Endothelial cell of umbilical vein (primary cell): ENCODE results near the gene MYO1H. TPM values are rescaled to one million over a fixed set of nuclear protein-coding genes. Genes with fewer than 3 reads are reported as not detected.

Source experiments
- BruUV-seq: library from RNA; stranded (reverse); fragments of 400-500 nt; replicated peaks from 2 replicates; lab custom pipeline; 2021; lab: Mats Ljungman, UMichigan
- CTCF ChIA-PET: fragments of 300-600, 350-600 bp; sonication (Branson Sonifier 250); formaldehyde crosslinking; loops from one replicate; lab custom pipeline; 2021; ENCODE audit warnings: antibody characterized with exemption, inconsistent platforms; lab: Charles Lee
- POLR2A ChIA-PET: fragments of 300-600, 350-600 bp; sonication (Branson Sonifier 250); formaldehyde crosslinking; loops from one replicate; lab custom pipeline; 2021; ENCODE audit warnings: antibody characterized with exemption, inconsistent platforms; lab: Charles Lee
- DNase-seq: peaks from one replicate; pipeline ENCODE4 v3.0.0-alpha.2; 2011; ENCODE audit warnings: low read depth, low spot score
- FAIRE-seq: peaks from 2 replicates; lab custom pipeline; 2011; peaks lifted over from hg19 to GRCh38; lab: Jason Lieb, UNC
- H2AFZ ChIP-seq: 2 replicates; pipeline ENCODE4 v1.6.0; 2012; ENCODE audit warnings: low read depth, low read length, control low read depth, inconsistent platforms
- H3K27ac ChIP-seq: 2 replicates; pipeline ENCODE4 v1.5.1; 2011; ENCODE audit warnings: low read depth, mild to moderate bottlenecking, control low read depth, low read length, moderate library complexity; ENCODE audit not compliant: insufficient read depth
- H3K27me3 ChIP-seq, 2 experiments: 2 replicates each; pipeline versions ENCODE4 v1.6.0 to v1.6.1; 2011; ENCODE audit warnings: low read length in 2 of 2, mixed read lengths in 1 of 2; ENCODE audit not compliant: control insufficient read depth in 2 of 2, insufficient read depth in 2 of 2
- H3K36me3 ChIP-seq, 2 experiments: 2 replicates in 1 of 2; 3 replicates in 1 of 2; pipeline ENCODE4 v1.5.1; 2011; ENCODE audit warnings: low read length in 2 of 2, mild to moderate bottlenecking in 1 of 2, moderate library complexity in 1 of 2; ENCODE audit not compliant: control insufficient read depth in 2 of 2, insufficient read depth in 2 of 2; ENCODE audit errors: extremely low read depth in 1 of 2
- H3K4me1 ChIP-seq: 3 replicates; pipeline ENCODE4 v1.5.1; 2011; ENCODE audit warnings: mild to moderate bottlenecking, low read length; ENCODE audit not compliant: control insufficient read depth, insufficient read depth; ENCODE audit errors: extremely low read depth
- H3K4me2 ChIP-seq: 2 replicates; pipeline ENCODE4 v1.6.1; 2011; ENCODE audit warnings: low read length, control low read depth, mixed read lengths; ENCODE audit not compliant: insufficient read depth
- H3K4me3 ChIP-seq, 3 experiments: fragments of 200-600 bp in 1 of 3; sonication (generic), shearing (Covaris generic) in 1 of 3; replicated peaks in 1 of 3; 2 replicates each; pipeline ENCODE4 v1.5.1; 2011 to 2016; ENCODE audit warnings: control low read depth in 3 of 3, low read length in 3 of 3, mild to moderate bottlenecking in 2 of 3, inconsistent platforms in 1 of 3, low read depth in 1 of 3, moderate library complexity in 1 of 3; ENCODE audit not compliant: insufficient read depth in 1 of 3
- H3K79me2 ChIP-seq: 2 replicates; pipeline ENCODE4 v1.6.0; 2012; ENCODE audit warnings: low read length, inconsistent platforms; ENCODE audit not compliant: control insufficient read depth, insufficient read depth
- H3K9ac ChIP-seq: replicated peaks from 2 replicates; pipeline ENCODE3; 2011; ENCODE audit warnings: low read length, control low read depth; ENCODE audit not compliant: insufficient read depth; ENCODE audit errors: extremely low read depth
- H3K9me1 ChIP-seq: replicated peaks from 3 replicates; pipeline ENCODE4 v1.6.0; 2011; ENCODE audit warnings: mild to moderate bottlenecking, low read length; ENCODE audit not compliant: control insufficient read depth, insufficient read depth; ENCODE audit errors: extremely low read depth
- H3K9me3 ChIP-seq: replicated peaks from 2 replicates; pipeline ENCODE4 v1.5.1; 2012; ENCODE audit warnings: low read length, inconsistent platforms; ENCODE audit not compliant: control insufficient read depth, insufficient read depth
- H4K20me1 ChIP-seq: replicated peaks from 2 replicates; pipeline ENCODE3; 2011; ENCODE audit warnings: mild to moderate bottlenecking, low read length; ENCODE audit not compliant: control insufficient read depth, insufficient read depth; ENCODE audit errors: extremely low read depth
- CTCF ChIP-seq, 2 donors: IDR thresholded peaks; 1 replicate in 1 of 2; 2 replicates in 1 of 2; pipeline ENCODE4 v1.5.1; 2011; ENCODE audit warnings: low read length in 2 of 2, mild to moderate bottlenecking in 2 of 2, moderate library complexity in 2 of 2, control low read depth in 1 of 2, inconsistent platforms in 1 of 2, low read depth in 1 of 2; ENCODE audit not compliant: insufficient read depth in 1 of 2; ENCODE audit errors: extremely low read depth in 1 of 2
- EZH2 ChIP-seq: IDR thresholded peaks from 2 replicates; pipeline ENCODE4 v1.6.1; 2012; ENCODE audit warnings: borderline replicate concordance, low read depth, mild to moderate bottlenecking, moderate library complexity, low read length, inconsistent platforms; ENCODE audit not compliant: severe bottlenecking
- GATA2 ChIP-seq: IDR thresholded peaks from 2 replicates; pipeline ENCODE4 v1.7.0; 2011; ENCODE audit warnings: low read depth, mild to moderate bottlenecking, moderate library complexity, mixed read lengths, low read length; ENCODE audit not compliant: insufficient read length, insufficient read depth
- JUN ChIP-seq: IDR thresholded peaks from 2 replicates; pipeline ENCODE4 v1.6.1; 2011; ENCODE audit warnings: borderline replicate concordance, low read depth; ENCODE audit not compliant: insufficient read length, insufficient read depth
- MAX ChIP-seq: IDR thresholded peaks from 2 replicates; pipeline ENCODE4 v1.6.1; 2011; ENCODE audit not compliant: insufficient read depth, insufficient read length
- MYC ChIP-seq: IDR thresholded peaks from one replicate; pipeline ENCODE4 v1.6.1; 2011; ENCODE audit warnings: mild to moderate bottlenecking, low read depth, low read length
- dilution Hi-C: fragments of 300-500 bp; cut with MboI; formaldehyde crosslinking; loops from one replicate; pipeline ENCODE4 v1.15.0; 2019; ENCODE audit warnings: low sequenced_read_pairs; ENCODE audit not compliant: extremely low pct_ligation_motif_present
- intact Hi-C: fragments of 100-400 bp; cut with micrococcal nuclease; formaldehyde crosslinking; loops from one replicate; pipeline ENCODE4 v1.10.0; 2022
- polyA plus RNA-seq, 4 experiments: library from polyadenylated mRNA; depleted of rRNA in 3 of 4; stranded (reverse) in 3 of 4; unstranded in 1 of 4; fragments of >200 nt; gene quantifications; 2 replicates each; pipeline versions ENCODE4 v1.2.1 to v1.2.3, GENCODE V29; 2011 to 2012; ENCODE audit warnings: missing spikeins in 1 of 4
- total RNA-seq: library from RNA; stranded (reverse); gene quantifications from 2 replicates; pipeline ENCODE4 v1.2.3, GENCODE V29; 2021

Gene MYO1H
- total and polyA plus RNA-seq, 2 donors (not counting 3 experiments of a cell fraction or from before 2014, with no cell fraction given): not detected

- POLR2A ChIA-PET: no interaction called here
- FAIRE-seq: no peak
- intact Hi-C loops: no loop called here
Observed at GRCh38 chr12:109389146-109389545, 41.4 kb downstream of the MYO1H start.

More at GRCh38 chr12:109389146-109389545, 41.4 kb downstream of the MYO1H start:
- dilution Hi-C loops: no loop called here
- H3K9me3 ChIP-seq: no peaks in the 10 kb centered on the region
- no peak overlapping the region for H3K27ac ChIP-seq
- H4K20me1 ChIP-seq: no peaks in the 10 kb centered on the region
- TF ChIP-seq JUN (no peak), MAX (no peak), CTCF (IDR thresholded peaks at IDR 0.05; ENCODE audit: extremely low read depth in 1 of 2, insufficient read depth in 1 of 2, low read depth in 1 of 2, low read length in 2 of 2) (no peak), MYC (no peak), EZH2 (no peak), GATA2 (no peak)
- no peaks in the 10 kb centered on the region for H3K9me1 ChIP-seq
- H3K9ac ChIP-seq: no peak overlapping the region
- H3K4me2 ChIP-seq: no peak overlapping the region
- no peak overlapping the region for H2AFZ ChIP-seq
- H3K79me2 ChIP-seq: no peaks in the 10 kb centered on the region
- no peaks in the 10 kb centered on the region for H3K4me1 ChIP-seq
- no peak overlapping the region for H3K4me3 ChIP-seq
- DNase-seq: no peak
- BruUV-seq: no TSS peak
- no peaks in the 10 kb centered on the region for H3K36me3 ChIP-seq
- H3K27me3 ChIP-seq: peaks cover 0 to 3% of the 10 kb centered on the region in 2 experiments
- CTCF ChIA-PET: interaction anchor here (0.9 to 4.3 kb wide), 11 partner anchors 9 to 290 kb away, joined by 3 to 31 read pairs (median 4); no protein-coding TSS in a partner anchor
